Muscle of leg (tissue), 16 donors: ENCODE data around the gene ACSF3. TPM values are rescaled to one million over a fixed set of nuclear protein-coding genes. Genes with fewer than 3 reads are reported as not detected.

Experiments
- DNase-seq: peaks from one replicate; pipeline ENCODE4 v3.0.0; 2013
- H3K27ac ChIP-seq: one replicate; pipeline ENCODE4 v1.5.1; 2013; ENCODE audit warnings: mild to moderate bottlenecking, low read length, control low read depth
- H3K27me3 ChIP-seq: one replicate; pipeline ENCODE4 v1.6.1; 2013; ENCODE audit warnings: low read length; ENCODE audit not compliant: control insufficient read depth, insufficient read depth
- H3K36me3 ChIP-seq: one replicate; pipeline ENCODE4 v1.6.1; 2013; ENCODE audit warnings: low read length; ENCODE audit not compliant: control insufficient read depth, insufficient read depth
- H3K4me1 ChIP-seq: one replicate; pipeline ENCODE4 v1.6.1; 2013; ENCODE audit warnings: low read length; ENCODE audit not compliant: control insufficient read depth, insufficient read depth
- H3K4me3 ChIP-seq: one replicate; pipeline ENCODE4 v1.5.1; 2013; ENCODE audit warnings: low read length, control low read depth
- H3K9me3 ChIP-seq: replicated peaks from 2 replicates; pipeline ENCODE4 v1.6.1; 2013; ENCODE audit warnings: low read depth, low read length; ENCODE audit not compliant: control insufficient read depth
- WGBS: methylation state at CpG from one replicate; pipeline ENCODE4 v1.1.5; 2013; ENCODE audit warnings: missing lambda C conversion rate; ENCODE audit not compliant: insufficient coverage; 5-methylcytosine and 5-hydroxymethylcytosine counted together
- long read RNA-seq, 11 donors: transcript quantifications; one replicate each; lab custom pipeline, GENCODE V29; 2026
- polyA plus RNA-seq, 8 donors: library from polyadenylated mRNA; unstranded; fragments of 120-200 nt; gene quantifications; one replicate each; pipeline versions ENCODE4 v1.2.1 to v1.2.3, GENCODE V29; 2013; ENCODE audit warnings: inconsistent platforms in 1 of 8, low replicate concordance in 1 of 8; ENCODE audit not compliant: insufficient read length in 8 of 8, insufficient read depth in 1 of 8
- total RNA-seq: library from RNA; stranded (reverse); fragments of 120-200 nt; gene quantifications from one replicate; pipeline ENCODE4 v1.2.4, GENCODE V29; 2013

Gene ACSF3
- total RNA-seq (18.4 TPM), polyA plus RNA-seq (10 to 100 TPM; 13.4 to 18.6 (median 16.6) TPM)
- long read RNA-seq, donor 1, full-length matches to known transcripts = 6 of 6 reads
- long read RNA-seq, donor 1, partial matches to known transcripts = 0 of 6 reads
- long read RNA-seq, donor 1, other reads (novel, unspliced or antisense) = 0 of 6 reads
- long read RNA-seq, donor 2 = 0 reads
- long read RNA-seq, donor 3, full-length matches to known transcripts = 11 of 11 reads
- long read RNA-seq, donor 3, partial matches to known transcripts = 0 of 11 reads
- long read RNA-seq, donor 3, other reads (novel, unspliced or antisense) = 0 of 11 reads
- long read RNA-seq, donor 4, full-length matches to known transcripts = 6 of 6 reads
- long read RNA-seq, donor 4, partial matches to known transcripts = 0 of 6 reads
- long read RNA-seq, donor 4, other reads (novel, unspliced or antisense) = 0 of 6 reads
- long read RNA-seq, donor 5, full-length matches to known transcripts = 7 of 7 reads
- long read RNA-seq, donor 5, partial matches to known transcripts = 0 of 7 reads
- long read RNA-seq, donor 5, other reads (novel, unspliced or antisense) = 0 of 7 reads
- long read RNA-seq, donor 6, full-length matches to known transcripts = 10 of 10 reads
- long read RNA-seq, donor 6, partial matches to known transcripts = 0 of 10 reads
- long read RNA-seq, donor 6, other reads (novel, unspliced or antisense) = 0 of 10 reads
- long read RNA-seq, donor 7, full-length matches to known transcripts = 5 of 5 reads
- long read RNA-seq, donor 7, partial matches to known transcripts = 0 of 5 reads
- long read RNA-seq, donor 7, other reads (novel, unspliced or antisense) = 0 of 5 reads
- long read RNA-seq, donor 8, full-length matches to known transcripts = 11 of 11 reads
- long read RNA-seq, donor 8, partial matches to known transcripts = 0 of 11 reads
- long read RNA-seq, donor 8, other reads (novel, unspliced or antisense) = 0 of 11 reads
- long read RNA-seq, donor 9, full-length matches to known transcripts = 6 of 6 reads
- long read RNA-seq, donor 9, partial matches to known transcripts = 0 of 6 reads
- long read RNA-seq, donor 9, other reads (novel, unspliced or antisense) = 0 of 6 reads
- long read RNA-seq, donor 10, full-length matches to known transcripts = 11 of 11 reads
- long read RNA-seq, donor 10, partial matches to known transcripts = 0 of 11 reads
- long read RNA-seq, donor 10, other reads (novel, unspliced or antisense) = 0 of 11 reads
- long read RNA-seq, donor 11, full-length matches to known transcripts = 10 of 10 reads
- long read RNA-seq, donor 11, partial matches to known transcripts = 0 of 10 reads
- long read RNA-seq, donor 11, other reads (novel, unspliced or antisense) = 0 of 10 reads

- Histone ChIP-seq H3K27me3 (peaks cover 28% of the 10 kb centered on the region), H3K9me3 (no peaks in the 10 kb centered on the region), H3K36me3 (peaks cover 10% of the 10 kb centered on the region), H3K27ac (no peak within 1 kb of the TSS), H3K4me1 (peaks cover 41% of the 10 kb centered on the region), H3K4me3 (peak within 1 kb of the TSS; percentile 65)
- DNase-seq = peak; percentile 74
- under 1% methylated on average over 106 of the region's 110 CpGs for WGBS
Observed at GRCh38 chr16:89093602-89094251, at the start of gene ACSF3. ACSF3 (plus strand) TSS chr16:89093852; CDS start chr16:89100682, 6,830 bp downstream.

- Histone ChIP-seq H3K4me1 (peaks cover 25% of the 10 kb centered on the region), H3K9me3 (no peaks in the 10 kb centered on the region), H3K4me3 (no peak overlapping the region), H3K27ac (no peak overlapping the region), H3K36me3 (no peaks in the 10 kb centered on the region), H3K27me3 (peaks cover 68% of the 10 kb centered on the region)
- DNase-seq = no peak
- WGBS = 42% methylated on average over 11 of the region's 29 CpGs
Observed at GRCh38 chr16:89044418-89045180, 49.1 kb upstream of the ACSF3 start.

DNA sequence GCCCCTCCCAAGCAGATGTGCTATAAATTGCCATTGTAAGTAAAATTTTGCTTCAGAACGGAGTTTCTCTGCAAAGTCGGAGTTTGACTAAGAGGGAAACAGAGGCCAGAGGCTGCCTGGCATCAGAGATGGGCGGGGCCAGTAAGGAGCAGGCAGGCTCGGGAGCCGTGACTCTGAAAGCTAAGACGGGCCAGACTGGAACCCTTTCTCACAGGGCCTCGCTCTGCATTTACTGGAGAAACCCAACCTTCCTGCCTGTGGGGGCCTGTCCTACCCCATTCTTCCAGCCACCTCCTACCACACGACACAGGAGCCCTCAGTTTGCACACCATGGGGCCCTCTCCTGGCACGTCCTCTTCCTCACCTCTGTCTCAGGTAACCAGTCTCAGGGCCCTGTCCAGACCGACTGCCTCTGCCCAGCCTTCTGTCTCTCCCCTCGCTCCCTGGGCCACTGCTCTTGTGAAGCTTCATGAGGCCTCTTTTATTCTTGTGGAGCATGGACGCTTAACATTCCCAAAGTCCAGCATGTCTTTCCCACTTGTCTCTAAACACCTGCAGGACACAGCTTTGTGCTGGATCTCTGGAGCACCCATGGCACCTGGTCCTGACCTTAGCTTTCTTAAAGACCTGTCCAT, 48.4 kb upstream of the ACSF3 start:
- Histone ChIP-seq H3K36me3 (no peaks in the 10 kb centered on the region), H3K4me3 (no peak overlapping the region), H3K27me3 (peaks cover 71% of the 10 kb centered on the region), H3K9me3 (no peaks in the 10 kb centered on the region), H3K4me1 (peaks cover 31% of the 10 kb centered on the region), H3K27ac (no peak overlapping the region)
- WGBS = 72% methylated on average over 12 of the region's 12 CpGs
- DNase-seq = no peak

DNA sequence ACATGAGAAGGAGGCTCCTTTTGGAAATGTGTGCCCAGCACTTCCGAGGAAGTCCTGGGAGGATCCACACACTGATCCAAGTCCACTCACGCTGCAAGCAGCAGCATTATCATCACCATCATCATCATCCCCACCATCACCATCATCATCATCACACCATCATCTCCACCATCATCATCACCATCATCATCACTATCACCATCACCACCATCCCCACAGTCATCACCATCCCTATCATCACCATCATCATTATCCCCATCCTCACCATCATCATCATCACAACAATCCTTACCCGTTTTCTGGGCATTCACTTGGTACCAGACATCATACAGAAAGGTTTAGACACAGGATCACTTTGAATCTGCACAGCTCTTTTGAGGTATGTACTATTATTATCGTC, 47.8 kb upstream of the ACSF3 start:
- H3K4me1 ChIP-seq = peaks cover 36% of the 10 kb centered on the region
- peaks cover 69% of the 10 kb centered on the region for H3K27me3 ChIP-seq
- H3K36me3 ChIP-seq = no peaks in the 10 kb centered on the region
- no peaks in the 10 kb centered on the region for H3K9me3 ChIP-seq
- H3K4me3 ChIP-seq = no peak overlapping the region
- no peak for DNase-seq
- 100% methylated on average over 1 of the region's 4 CpGs for WGBS
- H3K27ac ChIP-seq = no peak overlapping the region

- 92% methylated on average over 2 of the region's 4 CpGs for WGBS
- H3K4me3 ChIP-seq = no peak overlapping the region
- peaks cover 69% of the 10 kb centered on the region for H3K27me3 ChIP-seq
- H3K36me3 ChIP-seq = no peaks in the 10 kb centered on the region
- no peak for DNase-seq
- no peak overlapping the region for H3K27ac ChIP-seq
- H3K4me1 ChIP-seq = peaks cover 41% of the 10 kb centered on the region
- no peaks in the 10 kb centered on the region for H3K9me3 ChIP-seq
Observed at GRCh38 chr16:89046491-89046890, 47.2 kb upstream of the ACSF3 start.

DNA sequence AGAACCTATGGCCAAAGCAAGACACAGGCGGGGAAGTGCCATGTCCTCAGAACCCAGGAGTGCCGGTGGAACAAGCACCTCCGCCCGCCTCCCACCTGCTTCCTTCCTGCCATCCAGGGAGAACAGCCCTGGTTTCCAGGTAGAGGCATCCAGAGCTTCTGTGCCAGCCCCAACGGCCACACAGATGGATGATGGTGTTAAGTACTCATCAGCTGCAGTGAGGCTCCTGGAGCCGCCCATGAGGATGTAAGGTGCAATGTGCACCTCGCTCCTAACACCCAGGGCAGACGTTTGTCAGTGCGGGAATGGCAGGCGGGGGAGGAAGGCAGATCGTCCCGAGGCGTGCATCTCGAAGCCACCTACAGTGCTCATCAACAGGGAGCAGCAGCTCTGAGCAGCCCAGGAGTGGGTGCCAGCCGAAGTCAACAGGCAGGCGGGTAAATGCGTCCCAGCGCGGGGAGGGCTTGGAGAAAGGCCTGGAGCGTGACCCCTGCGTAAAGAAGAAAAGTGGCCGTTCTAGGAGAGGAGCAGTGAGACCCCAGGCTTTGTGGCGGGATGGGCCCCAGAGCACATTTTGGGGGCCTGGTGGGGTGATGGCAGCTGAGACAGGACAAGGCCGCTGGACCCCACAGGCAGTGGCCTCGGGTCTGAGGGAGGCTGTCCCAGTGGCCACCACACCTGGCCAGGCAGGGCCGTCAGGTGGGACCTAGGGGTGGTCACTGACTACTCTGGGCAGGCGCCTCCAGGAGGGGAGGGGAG, 46.1 kb upstream of the ACSF3 start:
- 58% methylated on average over 22 of the region's 27 CpGs for WGBS
- Histone ChIP-seq H3K9me3 (no peaks in the 10 kb centered on the region), H3K27me3 (peaks cover 80% of the 10 kb centered on the region), H3K36me3 (no peaks in the 10 kb centered on the region), H3K4me1 (peaks cover 51% of the 10 kb centered on the region), H3K4me3 (no peak overlapping the region), H3K27ac (no peak overlapping the region)
- DNase-seq = no peak

DNA sequence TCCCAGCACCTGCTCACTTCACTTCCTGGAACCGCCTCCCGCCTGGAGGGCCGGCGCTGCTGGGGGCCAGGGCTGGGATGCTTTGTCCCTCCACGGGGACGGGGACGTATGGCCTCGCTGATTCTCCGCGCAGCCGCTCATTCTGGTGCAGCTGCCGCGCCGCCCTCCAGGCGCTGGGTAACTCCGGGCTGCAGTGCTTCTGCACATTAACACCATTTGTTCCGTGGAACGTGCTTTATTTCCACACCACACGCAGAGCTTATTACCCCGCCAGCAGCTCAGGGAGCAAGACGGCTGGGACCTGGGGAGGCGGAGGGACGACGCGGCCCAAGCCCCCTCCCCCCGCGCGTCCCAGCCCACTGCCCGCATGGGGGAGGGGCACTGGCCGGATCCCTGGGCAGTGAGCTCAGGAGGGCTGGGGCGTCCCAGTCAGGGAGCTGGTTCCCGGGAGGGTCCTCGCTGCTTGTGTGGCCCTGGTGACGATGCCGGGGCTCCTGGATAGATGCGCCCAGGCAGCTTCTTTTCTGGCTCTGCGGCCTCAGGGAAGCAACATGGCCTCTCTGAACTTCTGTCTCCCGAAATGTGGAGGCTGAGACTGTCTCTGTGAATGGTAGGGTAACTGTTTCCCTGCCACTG, 45.4 kb upstream of the ACSF3 start:
- H3K4me1 ChIP-seq = peaks cover 56% of the 10 kb centered on the region
- H3K9me3 ChIP-seq = no peaks in the 10 kb centered on the region
- 6% methylated on average over 38 of the region's 38 CpGs for WGBS
- H3K36me3 ChIP-seq = no peaks in the 10 kb centered on the region
- H3K27ac ChIP-seq = no peak overlapping the region
- no peak overlapping the region for H3K4me3 ChIP-seq
- H3K27me3 ChIP-seq = peaks cover 80% of the 10 kb centered on the region
- DNase-seq = no peak

- WGBS = 78% methylated on average over 24 of the region's 24 CpGs
- no peaks in the 10 kb centered on the region for H3K36me3 ChIP-seq
- no peak for DNase-seq
- peaks cover 56% of the 10 kb centered on the region for H3K4me1 ChIP-seq
- H3K4me3 ChIP-seq = no peak overlapping the region
- no peaks in the 10 kb centered on the region for H3K9me3 ChIP-seq
- no peak overlapping the region for H3K27ac ChIP-seq
- H3K27me3 ChIP-seq = peaks cover 75% of the 10 kb centered on the region
Observed at GRCh38 chr16:89048871-89049422, 44.7 kb upstream of the ACSF3 start.
